OCI-LY1 (cell line): Measurements from ENCODE around the gene NCAPH2.

Experiments
- CTCF ChIP-seq: fragments of 200-600 bp; sonication (generic), shearing (Covaris generic); IDR thresholded peaks from 2 replicates; pipeline ENCODE4 v1.5.1; 2017; ENCODE audit warnings: mild to moderate bottlenecking, antibody characterized with exemption, low read length, moderate library complexity, mixed read lengths
- EZH2 ChIP-seq: fragments of 200-600 bp; sonication (generic), shearing (Covaris generic); IDR thresholded peaks from 2 replicates; pipeline ENCODE4 v1.8.0; 2017; ENCODE audit warnings: borderline replicate concordance, mixed run types, mild to moderate bottlenecking, antibody characterized with exemption, low read length, moderate library complexity, mixed read lengths

GRCh38 chr22:50467341-50467740 is 40.7 kb upstream of the NCAPH2 start:
- no peak for TF ChIP-seq CTCF
- TF ChIP-seq EZH2, result no peak
